ENCODE results near the gene ZNRD2. TPM values are rescaled to one million over a fixed set of nuclear protein-coding genes. Genes with fewer than 3 reads are reported as not detected.

ZNRD2 gene
- total RNA-seq, 4 donors from 2014 or later: 33.2 to 48.0 (median 40.0) TPM

- no peak for DNase-seq
- H3K9me3 ChIP-seq: no peaks in the 10 kb centered on the region
- no peak overlapping the region for H3K4me3 ChIP-seq
- 97% methylated on average over 12 of the region's 19 CpGs; no CpG with 5 or more reads in 1 of the 2 donors for WGBS, 2 donors
- intact Hi-C loops (cut with DNase I): no loop called here
- peaks cover 14 to 30% (median 16%) of the 10 kb centered on the region in 3 donors for H3K4me1 ChIP-seq
- H3K27me3 ChIP-seq: no peaks in the 10 kb centered on the region
- TF ChIP-seq CTCF (IDR thresholded peaks at IDR 0.05) (no peak), POLR2A (IDR thresholded peaks at IDR 0.05) (no peak)
- H3K36me3 ChIP-seq: peaks cover 44 to 88% (median 57%) of the 10 kb centered on the region in 3 donors
- no peak overlapping the region for H3K27ac ChIP-seq
These were observed 50.4 kb downstream of the ZNRD2 start for GRCh38 chr11:65620666-65621065.

GRCh38 chr11:65621460-65621859, 51.2 kb downstream of the ZNRD2 start:
- no peaks in the 10 kb centered on the region for H3K9me3 ChIP-seq
- no peaks in the 10 kb centered on the region for H3K27me3 ChIP-seq
- H3K27ac ChIP-seq: no peak overlapping the region
- no peak for DNase-seq
- WGBS, 2 donors: 93 to 97% methylated on average over 9 to 10 of the region's 14 CpGs
- no peak for TF ChIP-seq CTCF (IDR thresholded peaks at IDR 0.05)
- no peak for TF ChIP-seq POLR2A (IDR thresholded peaks at IDR 0.05)
- H3K4me3 ChIP-seq: no peak overlapping the region
- H3K4me1 ChIP-seq: peaks cover 11 to 31% (median 11%) of the 10 kb centered on the region in 3 donors
- H3K36me3 ChIP-seq: peaks cover 44 to 96% (median 60%) of the 10 kb centered on the region in 3 donors
- intact Hi-C loops (cut with DNase I): no loop called here

Small RNA genes lying within 50 kb of the gene (small RNA-seq; reads per million reads assigned to genes)
- gene AP001362.1: 0 reads per million in 4 donors

Other genes starting within 250 kb of the ZNRD2 start
- gene DPF2, start 236.6 kb upstream of the ZNRD2 start, total RNA-seq: 10 to 100 TPM; 18.7 to 35.3 (median 23.8) TPM
- gene TIGD3, start 215.7 kb upstream of the ZNRD2 start, total RNA-seq: 1 to 10 TPM in 1 of 4 donors, under 1 TPM in 3; 0.13 to 1.3 (median 0.56) TPM
- 1 to 10 TPM; 1.9 to 7.7 (median 4.0) TPM for gene SLC25A45, start 187.8 kb upstream of the ZNRD2 start, total RNA-seq
- gene FRMD8, start 183.8 kb upstream of the ZNRD2 start, total RNA-seq: 10 to 100 TPM; 44.1 to 88.7 (median 81.0) TPM
- 100 to 1,000 TPM in 3 of 4 donors, 10 to 100 TPM in 1; 30.6 to 705 (median 357) TPM for gene NEAT1, start 147.7 kb upstream of the ZNRD2 start, total RNA-seq
- gene MALAT1, start 71.4 kb upstream of the ZNRD2 start, total RNA-seq: over 10,000 TPM in 2 of 4 donors, 1,000 to 10,000 TPM in 2; 1,739 to 13,677 (median 9,435) TPM
- 10 to 100 TPM; 40.6 to 63.3 (median 52.6) TPM for gene SCYL1, start 45.4 kb upstream of the ZNRD2 start, total RNA-seq
- gene LTBP3, start 12.1 kb upstream of the ZNRD2 start, total RNA-seq: 10 to 100 TPM; 28.1 to 87.5 (median 54.0) TPM
- gene FAM89B, start 2.1 kb downstream of the ZNRD2 start, total RNA-seq: 10 to 100 TPM; 12.0 to 44.1 (median 23.9) TPM
- gene EHBP1L1, start 5.6 kb downstream of the ZNRD2 start, total RNA-seq: 100 to 1,000 TPM in 1 of 4 donors, 10 to 100 TPM in 3; 46.5 to 101 (median 87.4) TPM
- gene KCNK7, start 25.3 kb downstream of the ZNRD2 start, total RNA-seq: 10 to 100 TPM in 3 of 4 donors, 1 to 10 TPM in 1; 5.5 to 22.5 (median 15.2) TPM
- gene MAP3K11, start 43.7 kb downstream of the ZNRD2 start, total RNA-seq: 10 to 100 TPM; 27.5 to 33.0 (median 30.4) TPM
- 10 to 100 TPM; 24.0 to 40.0 (median 30.9) TPM for gene PCNX3, start 45.3 kb downstream of the ZNRD2 start, total RNA-seq
- gene SIPA1, start 67.6 kb downstream of the ZNRD2 start, total RNA-seq: 10 to 100 TPM in 3 of 4 donors, 1 to 10 TPM in 1; 7.8 to 29.2 (median 27.5) TPM
- gene RELA, start 92.4 kb downstream of the ZNRD2 start, total RNA-seq: 10 to 100 TPM; 29.4 to 49.4 (median 47.5) TPM
- gene KAT5, start 141.8 kb downstream of the ZNRD2 start, total RNA-seq: 10 to 100 TPM; 38.2 to 64.7 (median 51.1) TPM
- gene RNASEH2C, start 150.3 kb downstream of the ZNRD2 start, total RNA-seq: 10 to 100 TPM; 39.9 to 59.5 (median 50.8) TPM
- gene AP5B1, start 210.5 kb downstream of the ZNRD2 start, total RNA-seq: 10 to 100 TPM; 16.4 to 38.5 (median 23.3) TPM
- gene OVOL1, start 216.6 kb downstream of the ZNRD2 start, total RNA-seq: 10 to 100 TPM; 26.5 to 90.9 (median 55.3) TPM